Measurements from ENCODE around the gene SLC7A6. TPM values are rescaled to one million over a fixed set of nuclear protein-coding genes. Genes with fewer than 3 reads are reported as not detected.
A peak's percentile ranks its signal among the peaks of the same experiment; 100 is the strongest.

Gene SLC7A6
- total RNA-seq, 2 donors from 2014 or later, result 43.6 to 47.2 TPM

DNA sequence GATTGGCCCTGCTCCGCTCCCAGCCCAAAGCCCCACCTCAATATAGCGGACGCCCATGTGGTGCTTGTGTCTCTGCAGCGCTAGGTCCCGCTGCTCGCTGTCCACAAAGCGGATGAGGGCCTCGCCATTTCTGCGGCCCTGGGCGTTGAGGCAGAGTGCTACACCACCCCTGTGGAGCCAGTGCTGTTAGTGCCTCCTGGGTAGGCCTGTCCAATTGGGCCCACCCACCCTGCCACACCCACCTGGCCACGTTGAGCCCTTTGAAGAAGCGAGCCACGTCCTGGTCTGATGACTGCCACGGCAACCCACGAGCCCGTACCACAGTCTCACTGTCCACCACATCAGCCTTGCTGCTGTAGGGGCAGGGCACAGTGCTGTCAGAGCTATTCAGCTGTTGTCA, 32.0 kb upstream of the SLC7A6 start:
- no peak for TF ChIP-seq CTCF (conservative IDR thresholded peaks at IDR 0.05)
- H3K27me3 Mint-ChIP-seq (ENCODE audit: insufficient read depth), result no peaks in the 10 kb centered on the region
- 95 to 96% methylated on average over 16 of the region's 16 CpGs for WGBS, 2 experiments (ENCODE audit: insufficient coverage in 1 of 2, insufficient read length in 1 of 2)
- peaks cover 48% of the 10 kb centered on the region for H3K36me3 ChIP-seq (ENCODE audit: control insufficient read depth, insufficient read depth, low read length)
- H3K4me3 Mint-ChIP-seq, result no peak overlapping the region
- H3K4me3 ChIP-seq (ENCODE audit: low read length), result no peak overlapping the region
- H3K4me1 Mint-ChIP-seq, result peaks cover 14% of the 10 kb centered on the region
- peaks cover 34% of the 10 kb centered on the region for H3K36me3 Mint-ChIP-seq (ENCODE audit: low read depth)
- H3K4me1 ChIP-seq (ENCODE audit: control insufficient read depth, insufficient read depth, low read length), result peaks cover 5% of the 10 kb centered on the region
- no peaks in the 10 kb centered on the region for H3K9me3 ChIP-seq (ENCODE audit: control insufficient read depth, low read length)
- peaks cover 5% of the 10 kb centered on the region for H3K27me3 ChIP-seq (ENCODE audit: control insufficient read depth, insufficient read depth, low read length, poor library complexity, severe bottlenecking)
- no peak overlapping the region for H3K27ac Mint-ChIP-seq
- H3K9me3 Mint-ChIP-seq, result no peaks in the 10 kb centered on the region
- H3K9ac ChIP-seq (ENCODE audit: extremely low read depth, low read length, poor library complexity, severe bottlenecking), result no peak overlapping the region
- no peak for DNase-seq
- H3K27ac ChIP-seq (ENCODE audit: low read depth, low read length), result no peak overlapping the region

DNA sequence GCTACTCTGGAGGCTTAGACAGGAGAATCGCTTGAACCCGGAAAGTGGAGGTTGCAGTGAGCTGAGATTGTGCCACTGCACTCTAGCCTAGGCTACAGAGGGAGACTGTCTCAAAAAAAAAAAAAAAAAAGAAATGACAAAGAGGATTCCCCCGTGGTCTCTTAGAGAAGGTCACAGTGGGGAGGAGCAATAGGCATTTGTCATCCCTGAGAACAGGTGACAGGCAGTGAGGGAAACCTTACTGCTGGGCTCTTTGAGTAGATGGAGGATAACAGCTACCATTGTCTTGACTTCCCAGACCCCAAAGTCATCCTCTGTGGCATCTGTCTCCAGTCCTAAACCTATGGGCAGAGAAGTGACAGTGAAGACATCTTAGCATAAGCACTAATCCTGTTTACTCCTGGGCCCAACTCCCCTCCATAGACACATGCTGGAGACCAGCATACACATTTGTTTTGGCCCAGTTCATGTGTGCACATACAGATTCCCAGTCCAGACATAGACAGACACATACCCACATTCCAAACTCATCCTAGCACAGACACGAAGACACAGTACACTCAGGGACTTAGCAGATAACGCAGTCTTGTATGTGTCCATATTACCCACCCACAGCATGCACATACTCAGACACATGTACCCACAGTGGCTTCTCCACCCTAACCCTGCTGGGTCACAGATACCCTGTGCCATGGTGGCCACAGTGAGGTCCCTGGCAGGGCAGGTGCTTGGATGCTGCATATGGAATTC, 31.1 kb upstream of the SLC7A6 start:
- H3K36me3 ChIP-seq (ENCODE audit: control insufficient read depth, insufficient read depth, low read length), result peaks cover 46% of the 10 kb centered on the region
- no peak overlapping the region for H3K27ac ChIP-seq (ENCODE audit: low read depth, low read length)
- H3K4me3 ChIP-seq (ENCODE audit: low read length), result peak overlapping the region; percentile 29
- no peak for TF ChIP-seq CTCF (conservative IDR thresholded peaks at IDR 0.05)
- no peak for DNase-seq
- Mint-ChIP-seq H3K27ac (no peak overlapping the region), H3K4me3 (peak overlapping the region; percentile 87), H3K27me3 (ENCODE audit: insufficient read depth) (no peaks in the 10 kb centered on the region), H3K36me3 (ENCODE audit: low read depth) (peaks cover 31% of the 10 kb centered on the region), H3K4me1 (peaks cover 14% of the 10 kb centered on the region), H3K9me3 (peaks cover 1% of the 10 kb centered on the region)
- H3K4me1 ChIP-seq (ENCODE audit: control insufficient read depth, insufficient read depth, low read length), result peaks cover 5% of the 10 kb centered on the region
- peaks cover 5% of the 10 kb centered on the region for H3K27me3 ChIP-seq (ENCODE audit: control insufficient read depth, insufficient read depth, low read length, poor library complexity, severe bottlenecking)
- WGBS, 2 experiments (ENCODE audit: insufficient coverage in 1 of 2, insufficient read length in 1 of 2), result 93 to 97% methylated on average over 4 to 5 of the region's 5 CpGs
- H3K9ac ChIP-seq (ENCODE audit: extremely low read depth, low read length, poor library complexity, severe bottlenecking), result no peak overlapping the region
- H3K9me3 ChIP-seq (ENCODE audit: control insufficient read depth, low read length), result no peaks in the 10 kb centered on the region

DNA sequence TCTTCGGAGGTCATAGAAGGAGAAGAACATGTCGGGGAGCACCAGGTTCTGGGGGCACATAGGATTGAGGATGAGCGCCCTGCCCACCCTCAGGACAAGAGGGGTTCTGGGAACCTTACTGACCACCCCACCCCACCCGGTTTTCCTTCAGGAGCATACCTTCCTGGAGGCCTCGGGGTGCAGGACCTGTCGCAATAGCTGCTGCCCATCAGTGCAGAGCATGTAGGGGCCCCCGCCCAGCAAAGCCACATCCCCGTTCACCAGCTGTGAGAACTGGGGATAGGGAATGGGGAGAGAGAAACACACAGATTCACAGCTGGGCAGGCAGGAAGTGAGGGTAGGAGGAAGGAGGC, 30.5 kb upstream of the SLC7A6 start:
- Mint-ChIP-seq H3K9me3 (peaks cover 4% of the 10 kb centered on the region), H3K27ac (no peak overlapping the region), H3K27me3 (ENCODE audit: insufficient read depth) (peaks cover 3% of the 10 kb centered on the region), H3K4me1 (peaks cover 14% of the 10 kb centered on the region), H3K36me3 (ENCODE audit: low read depth) (peaks cover 31% of the 10 kb centered on the region), H3K4me3 (peak overlapping the region; percentile 87)
- TF ChIP-seq CTCF (conservative IDR thresholded peaks at IDR 0.05), result no peak
- H3K27me3 ChIP-seq (ENCODE audit: control insufficient read depth, insufficient read depth, low read length, poor library complexity, severe bottlenecking), result peaks cover 5% of the 10 kb centered on the region
- DNase-seq, result no peak
- peaks cover 42% of the 10 kb centered on the region for H3K36me3 ChIP-seq (ENCODE audit: control insufficient read depth, insufficient read depth, low read length)
- no peak overlapping the region for H3K27ac ChIP-seq (ENCODE audit: low read depth, low read length)
- H3K9ac ChIP-seq (ENCODE audit: extremely low read depth, low read length, poor library complexity, severe bottlenecking), result no peak overlapping the region
- no peaks in the 10 kb centered on the region for H3K9me3 ChIP-seq (ENCODE audit: control insufficient read depth, low read length)
- peaks cover 5% of the 10 kb centered on the region for H3K4me1 ChIP-seq (ENCODE audit: control insufficient read depth, insufficient read depth, low read length)
- H3K4me3 ChIP-seq (ENCODE audit: low read length), result peak overlapping the region; percentile 90
- 90 to 94% methylated on average over 7 to 8 of the region's 8 CpGs for WGBS, 2 experiments (ENCODE audit: insufficient coverage in 1 of 2, insufficient read length in 1 of 2)
